H1 (cell line): ENCODE measurements around the gene C8B. TPM values are rescaled to one million over a fixed set of nuclear protein-coding genes. Genes with fewer than 3 reads are reported as not detected.

ENCODE experiments used
- SAP30 ChIP-seq: fragments of 300-600 bp; sonication (generic); IDR thresholded peaks from 2 replicates; pipeline ENCODE4 v1.7.1; 2012; ENCODE audit warnings: low read length, moderate library complexity, mild to moderate bottlenecking, inconsistent platforms; ENCODE audit not compliant: insufficient read depth, insufficient replicate concordance
- polyA plus RNA-seq, 7 experiments: library from polyadenylated mRNA; depleted of rRNA in 3 of 7; stranded (reverse) in 5 of 7; unstranded in 2 of 7; fragments of >200 nt in 5 of 7; fragments of 200-250 nt in 2 of 7; gene quantifications; 1 replicate in 5 of 7; 2 replicates in 1 of 7; 4 replicates in 1 of 7; pipeline versions ENCODE4 v1.2.1 to v1.2.3, GENCODE V29; 2011 to 2013; ENCODE audit warnings: missing spikeins in 2 of 7, mixed read lengths in 2 of 7
- total RNA-seq: library from RNA; stranded (reverse); fragmentation: NEBNext Ultra II Directional; extraction: Animal tissue kit (Norgen Biotek cat#: 25700); gene quantifications from 2 replicates; pipeline ENCODE4 v1.2.1, GENCODE V29; 2021

C8B gene
- total and polyA plus RNA-seq, 2 of the 8 experiments (the other 6 are each of a cell fraction or from before 2014, with no cell fraction given): not detected

GRCh38 chr1:57015071-57015470 is 49.3 kb upstream of the C8B start (continued):
- TF ChIP-seq SAP30: no peak
